HL-60 (cell line): Measurements from ENCODE around the gene PCNX2.

Source experiments
- DNase-seq, 2 experiments: peaks; one replicate each; pipeline ENCODE4 v3.0.0-alpha.2; 2010 to 2020; ENCODE audit warnings: low read depth in 1 of 2, low spot score in 1 of 2
- H3K27ac ChIP-seq: fragments of 250-450 bp; sonication (Bioruptor Pico); replicated peaks from 2 replicates; pipeline ENCODE4 v1.5.1; 2020; ENCODE audit warnings: mild to moderate bottlenecking, moderate library complexity
- H3K27me3 ChIP-seq: fragments of 250-450 bp; sonication (Bioruptor Pico); 2 replicates; pipeline ENCODE4 v1.5.1; 2021; ENCODE audit warnings: mild to moderate bottlenecking, moderate library complexity; ENCODE audit not compliant: insufficient read depth, poor library complexity, severe bottlenecking
- H3K4me3 ChIP-seq: replicated peaks from 2 replicates; pipeline ENCODE4 v1.5.1; 2011; ENCODE audit warnings: mild to moderate bottlenecking, control low read depth, low read length; ENCODE audit not compliant: insufficient read depth
- CTCF ChIP-seq: IDR thresholded peaks from one replicate; pipeline ENCODE4 v1.5.1; 2011; ENCODE audit warnings: low read length, control low read depth, inconsistent platforms; ENCODE audit not compliant: insufficient read depth
- GABPA ChIP-seq: IDR thresholded peaks from 2 replicates; pipeline ENCODE4 v1.6.1; 2012; ENCODE audit warnings: low read depth
- POLR2AphosphoS5 ChIP-seq: IDR thresholded peaks from 2 replicates; pipeline ENCODE4 v1.6.1; 2012; ENCODE audit warnings: low read depth
- REST ChIP-seq: IDR thresholded peaks from 2 replicates; pipeline ENCODE4 v1.6.1; 2012; ENCODE audit warnings: low read depth; ENCODE audit not compliant: insufficient replicate concordance
- SPI1 ChIP-seq: IDR thresholded peaks from 2 replicates; pipeline ENCODE4 v1.6.1; 2012; ENCODE audit warnings: low read depth, mild to moderate bottlenecking, borderline replicate concordance

Gene PCNX2

DNA sequence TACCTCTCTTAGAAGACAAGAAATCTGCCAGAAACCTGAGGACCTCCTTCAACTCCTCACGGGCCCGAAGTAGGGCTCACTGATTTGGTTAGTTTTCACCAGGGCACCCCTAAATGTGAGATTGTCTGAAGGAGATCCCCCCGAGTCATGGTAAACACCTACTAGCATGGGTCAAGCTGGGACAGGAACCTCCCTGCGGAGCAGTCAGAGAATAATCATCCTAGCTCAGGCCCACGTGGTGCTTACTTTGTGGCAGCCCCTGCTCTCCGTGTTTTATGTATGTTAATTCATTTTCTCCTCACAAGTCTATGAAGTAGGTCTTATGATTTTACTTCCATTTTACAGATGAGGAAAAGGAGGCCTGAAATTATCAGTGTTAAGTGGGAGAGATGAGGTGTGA, 206.9 kb downstream of the PCNX2 start:
- TF ChIP-seq SPI1 (no peak), POLR2AphosphoS5 (no peak), REST (no peak), CTCF (no peak), GABPA (no peak)
- H3K4me3 ChIP-seq: no peak overlapping the region

GRCh38 chr1:233086961-233087881, 208.3 kb downstream of the PCNX2 start:
- Histone ChIP-seq H3K4me3 (no peak overlapping the region), H3K27ac (no peak overlapping the region), H3K27me3 (no peaks in the 10 kb centered on the region)
- no peak for DNase-seq
- TF ChIP-seq POLR2AphosphoS5 (no peak), SPI1 (peak; percentile 27; the same call in 1 of the 2 replicates)

More for the DNA sequence above, 206.9 kb downstream of the PCNX2 start:
- Histone ChIP-seq H3K27ac (no peak overlapping the region), H3K27me3 (no peaks in the 10 kb centered on the region)
- DNase-seq: no peak

DNA sequence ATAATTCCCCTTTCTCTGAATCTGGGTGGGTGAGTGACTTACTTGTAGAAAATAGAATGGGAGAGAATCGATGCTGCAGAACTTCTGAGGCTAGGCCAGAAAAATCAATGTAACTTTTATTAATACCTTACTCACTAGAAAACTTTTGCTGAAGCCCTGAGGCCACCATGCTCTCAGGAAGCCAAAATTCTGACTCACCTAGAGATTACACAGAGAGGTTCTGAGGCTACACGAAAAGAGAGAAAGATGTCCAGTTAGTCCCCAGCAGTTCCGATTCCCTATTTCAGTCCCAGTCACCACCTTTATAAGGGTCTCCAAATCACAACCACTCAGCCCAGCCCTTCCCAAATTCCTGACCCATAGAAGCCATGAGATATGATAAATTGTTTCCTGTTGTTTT, 210.0 kb downstream of the PCNX2 start:
- TF ChIP-seq REST (no peak), SPI1 (no peak), POLR2AphosphoS5 (no peak), CTCF (no peak), GABPA (no peak)
- H3K27ac ChIP-seq: no peak overlapping the region
- no peak overlapping the region for H3K4me3 ChIP-seq
- no peak for DNase-seq
- H3K27me3 ChIP-seq: no peaks in the 10 kb centered on the region

DNA sequence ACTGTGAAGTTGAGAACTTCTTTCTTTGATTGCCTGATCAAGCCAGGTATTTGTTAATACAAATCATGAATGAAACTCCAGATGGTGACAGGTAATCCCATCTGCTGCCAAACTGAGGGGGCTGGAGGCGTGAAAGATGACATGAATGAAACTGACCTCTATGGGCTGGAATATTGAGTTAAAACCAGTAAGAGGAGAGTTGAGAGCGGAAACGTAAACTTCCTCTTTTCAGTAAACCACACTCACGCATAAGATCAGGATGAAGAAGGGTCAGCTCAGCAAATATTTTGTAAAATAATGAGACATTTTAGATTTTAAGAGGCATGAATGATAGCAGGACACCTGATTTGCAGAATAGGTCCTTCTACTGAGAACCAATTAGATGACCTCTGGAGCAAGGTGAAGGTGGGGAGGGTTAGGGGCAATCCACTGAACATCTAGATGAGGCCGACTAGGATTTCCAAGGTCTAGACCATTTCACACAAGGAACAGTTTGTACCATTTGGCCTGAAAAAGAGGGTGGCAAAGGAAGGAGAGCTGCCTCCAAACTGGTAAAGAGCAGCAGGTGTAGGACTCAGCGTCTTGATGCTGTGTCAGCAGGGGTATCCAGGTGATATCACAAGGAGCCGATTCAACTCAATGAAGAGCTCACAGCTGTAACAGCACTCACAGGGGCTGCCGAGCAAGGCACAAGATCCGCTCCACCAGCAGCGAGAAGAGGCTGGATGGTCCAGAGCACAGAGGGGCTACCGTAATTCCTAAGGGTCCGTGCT, 212.6 kb downstream of the PCNX2 start:
- no peak overlapping the region for H3K4me3 ChIP-seq

More for the DNA sequence above, 212.6 kb downstream of the PCNX2 start:
- H3K27me3 ChIP-seq: no peaks in the 10 kb centered on the region
- DNase-seq: peak in 1 of 2 experiments; percentile 69
- TF ChIP-seq POLR2AphosphoS5 (no peak), SPI1 (peak; percentile 24; the same call in 1 of the 2 replicates)
- peak overlapping the region; percentile 78 for H3K27ac ChIP-seq
